Head of caudate nucleus (tissue), 42 donors: ENCODE data around the gene LTB4R.
"Not testable (repeated sequence)": the region's sequence is repeated elsewhere in the genome, so short reads cannot be mapped to it uniquely, and the experiment has no call there.

Experiments
- DNase-seq, 42 donors: peaks; one replicate each; pipeline versions ENCODE4 v3.0.0 to v3.0.0-alpha.2; 2020 to 2021; ENCODE audit warnings: mixed read lengths in 7 of 42
- intact Hi-C: fragments of 100-400 bp; cut with DNase I; formaldehyde crosslinking; loops from one replicate; pipeline ENCODE4 v1.15.0; 2022

Gene LTB4R

GRCh38 chr14:24315243-24315806, 4.0 kb downstream of the LTB4R start:
- intact Hi-C loops, result no loop called here
- no peak for DNase-seq

GRCh38 chr14:24315807-24316596, 4.7 kb downstream of the LTB4R start:
- intact Hi-C loops, result no loop called here
- no peak for DNase-seq

- intact Hi-C loops, result no loop called here
- peak in 1 of 42 donors; percentile 37 for DNase-seq
These were observed 5.3 kb downstream of the LTB4R start for GRCh38 chr14:24316597-24316950.

- intact Hi-C loops, result no loop called here
- no peak for DNase-seq
These were observed 6.0 kb downstream of the LTB4R start for GRCh38 chr14:24317141-24317928.

- intact Hi-C loops, result no loop called here
- DNase-seq, result no peak
These were observed 10.1 kb downstream of the LTB4R start for GRCh38 chr14:24321212-24321975.

- intact Hi-C loops, result no loop called here
- DNase-seq, result no peak
These were observed 11.4 kb downstream of the LTB4R start for GRCh38 chr14:24322672-24323071.

- intact Hi-C loops, result no loop called here
- no peak for DNase-seq
These were observed 12.0 kb downstream of the LTB4R start for GRCh38 chr14:24323341-24323740.

GRCh38 chr14:24324024-24324423, 12.7 kb downstream of the LTB4R start:
- intact Hi-C loops, result no loop called here
- DNase-seq, result no peak

GRCh38 chr14:24325041-24325530, 13.8 kb downstream of the LTB4R start:
- no peak for DNase-seq
- intact Hi-C loops, result no loop called here

GRCh38 chr14:24325963-24326362, 14.7 kb downstream of the LTB4R start:
- intact Hi-C loops, result no loop called here
- DNase-seq, result no peak

- DNase-seq, result no peak
- intact Hi-C loops, result no loop called here
These were observed 16.0 kb downstream of the LTB4R start for GRCh38 chr14:24327303-24327702.

- DNase-seq, result peak in 38 of 42 donors; percentile 30 to 83 (median 58)
- intact Hi-C loops, result not testable (repeated sequence)
These were observed 16.6 kb downstream of the LTB4R start for GRCh38 chr14:24327914-24328313.

- intact Hi-C loops, result no loop called here
- no peak for DNase-seq
These were observed 17.9 kb downstream of the LTB4R start for GRCh38 chr14:24329073-24329663.

GRCh38 chr14:24329736-24330135, 18.4 kb downstream of the LTB4R start:
- DNase-seq, result peak in 19 of 42 donors; percentile 14 to 68 (median 41)
- intact Hi-C loops, result loop anchor here (5.0 kb wide), 1 partner anchor 108 kb away; no protein-coding TSS in a partner anchor

GRCh38 chr14:24330973-24331674, 19.8 kb downstream of the LTB4R start:
- no peak for DNase-seq
- intact Hi-C loops, result loop anchor here (5.0 kb wide), 1 partner anchor 106 kb away; no protein-coding TSS in a partner anchor

- no peak for DNase-seq
- intact Hi-C loops, result loop anchor here (5.0 kb wide), 1 partner anchor 106 kb away; no protein-coding TSS in a partner anchor
These were observed 20.5 kb downstream of the LTB4R start for GRCh38 chr14:24331731-24332267.

- intact Hi-C loops, result loop anchor here (5.0 kb wide), 1 partner anchor 105 kb away; no protein-coding TSS in a partner anchor
- DNase-seq, result peak; percentile 48 to 87 (median 72)
These were observed 21.1 kb downstream of the LTB4R start for GRCh38 chr14:24332268-24332993.
